DND-41 (cell line): ENCODE measurements around the gene BABAM1.

Source experiments
- ATAC-seq: fragments of 200-7000 bp; cut with Tn5 transposase; 3 replicates; pipeline ENCODE4 v1.9.1; 2021; ENCODE audit warnings: low read depth; ENCODE audit not compliant: insufficient read depth
- DNase-seq: peaks from one replicate; pipeline ENCODE4 v3.0.0-alpha.2; 2020
- H2AFZ ChIP-seq: 2 replicates; pipeline ENCODE4 v1.6.0; 2012; ENCODE audit warnings: low read depth, low read length
- H3K27ac ChIP-seq: 2 replicates; pipeline ENCODE4 v1.5.1; 2012; ENCODE audit warnings: low read length, inconsistent platforms
- H3K27me3 ChIP-seq: fragments of 200-600 bp; sonication (generic); 2 replicates; pipeline ENCODE4 v1.6.0; 2012; ENCODE audit warnings: low read length, mild to moderate bottlenecking, inconsistent platforms; ENCODE audit not compliant: insufficient read depth, poor library complexity
- H3K36me3 ChIP-seq: 2 replicates; pipeline ENCODE4 v1.5.1; 2012; ENCODE audit warnings: low read length, inconsistent platforms; ENCODE audit not compliant: insufficient read depth
- H3K4me1 ChIP-seq: 2 replicates; pipeline ENCODE4 v1.5.1; 2012; ENCODE audit warnings: mild to moderate bottlenecking, low read length; ENCODE audit not compliant: insufficient read depth
- H3K4me2 ChIP-seq: 2 replicates; pipeline ENCODE4 v1.6.0; 2012; ENCODE audit warnings: mild to moderate bottlenecking, moderate library complexity, low read length, inconsistent platforms; ENCODE audit not compliant: insufficient read depth
- H3K4me3 ChIP-seq, 2 experiments: fragments of 200-600 bp in 1 of 2; shearing (Covaris generic) in 1 of 2; 2 replicates each; pipeline ENCODE4 v1.5.1; 2012 to 2016; ENCODE audit warnings: inconsistent platforms in 2 of 2, low read length in 2 of 2, mild to moderate bottlenecking in 2 of 2, low read depth in 1 of 2, moderate library complexity in 1 of 2
- H3K79me2 ChIP-seq: 2 replicates; pipeline ENCODE4 v1.6.0; 2012; ENCODE audit warnings: low read length, inconsistent platforms; ENCODE audit not compliant: insufficient read depth
- H3K9ac ChIP-seq: 2 replicates; pipeline ENCODE4 v1.6.0; 2012; ENCODE audit warnings: low read depth, mild to moderate bottlenecking, inconsistent platforms, low read length, moderate library complexity
- H3K9me3 ChIP-seq: 2 replicates; pipeline ENCODE4 v1.5.1; 2012; ENCODE audit warnings: low read length, moderate library complexity, mild to moderate bottlenecking, inconsistent platforms; ENCODE audit not compliant: insufficient read depth, severe bottlenecking
- H4K20me1 ChIP-seq: 2 replicates; pipeline ENCODE4 v1.6.0; 2012; ENCODE audit warnings: low read length; ENCODE audit not compliant: insufficient read depth
- EZH2 ChIP-seq: IDR thresholded peaks from 3 replicates; pipeline ENCODE4 v1.6.1; 2012; ENCODE audit warnings: borderline replicate concordance, low read depth, mild to moderate bottlenecking, moderate library complexity, low read length, inconsistent platforms; ENCODE audit not compliant: severe bottlenecking
- TF ChIP-seq, protein P1 (sequence below): IDR thresholded peaks from 2 replicates; pipeline ENCODE4 v1.5.1; 2012; ENCODE audit warnings: borderline replicate concordance, low read length, moderate library complexity, mild to moderate bottlenecking; ENCODE audit not compliant: poor library complexity, severe bottlenecking; ENCODE audit errors: extremely low read depth

Gene BABAM1

DNA sequence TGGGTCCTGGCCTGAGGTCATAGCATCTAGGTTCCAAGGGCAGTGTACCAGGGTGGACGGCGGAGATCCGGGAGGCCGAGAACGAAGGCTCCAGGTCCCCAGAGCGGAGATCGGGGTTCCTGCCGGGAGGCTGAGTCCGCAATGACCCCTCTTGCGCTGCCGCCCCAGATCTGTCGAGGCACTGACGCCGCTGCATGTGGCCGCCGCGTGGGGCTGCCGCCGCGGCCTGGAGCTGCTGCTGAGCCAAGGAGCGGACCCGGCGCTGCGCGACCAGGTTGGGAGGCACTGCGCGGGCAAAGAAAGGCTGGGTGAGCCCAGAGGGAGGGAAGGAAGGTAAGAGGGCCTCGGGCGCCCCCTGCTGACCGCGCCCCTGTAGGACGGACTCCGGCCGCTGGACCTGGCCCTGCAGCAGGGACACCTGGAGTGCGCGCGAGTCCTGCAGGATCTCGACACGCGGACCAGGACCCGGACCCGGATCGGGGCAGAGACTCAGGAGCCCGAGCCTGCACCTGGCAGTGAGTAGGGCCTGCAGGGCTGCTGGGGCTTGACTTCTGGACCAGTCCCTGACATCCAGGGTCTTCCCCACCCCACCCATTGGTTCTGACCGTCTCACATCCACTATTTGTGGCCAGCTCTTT is 15.4 kb downstream of the BABAM1 start:
- no peaks in the 10 kb centered on the region for H3K9me3 ChIP-seq
- no peak overlapping the region for H3K27ac ChIP-seq
- H3K79me2 ChIP-seq = no peaks in the 10 kb centered on the region
- DNase-seq = peak; percentile 66
- peak; percentile 92 for ATAC-seq
- H3K4me2 ChIP-seq = no peak overlapping the region
- TF ChIP-seq EZH2 = no peak
- TF ChIP-seq, protein P1, sequence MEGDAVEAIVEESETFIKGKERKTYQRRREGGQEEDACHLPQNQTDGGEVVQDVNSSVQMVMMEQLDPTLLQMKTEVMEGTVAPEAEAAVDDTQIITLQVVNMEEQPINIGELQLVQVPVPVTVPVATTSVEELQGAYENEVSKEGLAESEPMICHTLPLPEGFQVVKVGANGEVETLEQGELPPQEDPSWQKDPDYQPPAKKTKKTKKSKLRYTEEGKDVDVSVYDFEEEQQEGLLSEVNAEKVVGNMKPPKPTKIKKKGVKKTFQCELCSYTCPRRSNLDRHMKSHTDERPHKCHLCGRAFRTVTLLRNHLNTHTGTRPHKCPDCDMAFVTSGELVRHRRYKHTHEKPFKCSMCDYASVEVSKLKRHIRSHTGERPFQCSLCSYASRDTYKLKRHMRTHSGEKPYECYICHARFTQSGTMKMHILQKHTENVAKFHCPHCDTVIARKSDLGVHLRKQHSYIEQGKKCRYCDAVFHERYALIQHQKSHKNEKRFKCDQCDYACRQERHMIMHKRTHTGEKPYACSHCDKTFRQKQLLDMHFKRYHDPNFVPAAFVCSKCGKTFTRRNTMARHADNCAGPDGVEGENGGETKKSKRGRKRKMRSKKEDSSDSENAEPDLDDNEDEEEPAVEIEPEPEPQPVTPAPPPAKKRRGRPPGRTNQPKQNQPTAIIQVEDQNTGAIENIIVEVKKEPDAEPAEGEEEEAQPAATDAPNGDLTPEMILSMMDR = peak; percentile 90
- H4K20me1 ChIP-seq = peaks cover 7% of the 10 kb centered on the region; the same call in 1 of the 2 replicates
- no peak overlapping the region for H2AFZ ChIP-seq
- H3K36me3 ChIP-seq = peaks cover 8% of the 10 kb centered on the region
- H3K9ac ChIP-seq = no peak overlapping the region
- H3K4me3 ChIP-seq = no peak overlapping the region
- H3K4me1 ChIP-seq = no peaks in the 10 kb centered on the region
- no peaks in the 10 kb centered on the region for H3K27me3 ChIP-seq

DNA sequence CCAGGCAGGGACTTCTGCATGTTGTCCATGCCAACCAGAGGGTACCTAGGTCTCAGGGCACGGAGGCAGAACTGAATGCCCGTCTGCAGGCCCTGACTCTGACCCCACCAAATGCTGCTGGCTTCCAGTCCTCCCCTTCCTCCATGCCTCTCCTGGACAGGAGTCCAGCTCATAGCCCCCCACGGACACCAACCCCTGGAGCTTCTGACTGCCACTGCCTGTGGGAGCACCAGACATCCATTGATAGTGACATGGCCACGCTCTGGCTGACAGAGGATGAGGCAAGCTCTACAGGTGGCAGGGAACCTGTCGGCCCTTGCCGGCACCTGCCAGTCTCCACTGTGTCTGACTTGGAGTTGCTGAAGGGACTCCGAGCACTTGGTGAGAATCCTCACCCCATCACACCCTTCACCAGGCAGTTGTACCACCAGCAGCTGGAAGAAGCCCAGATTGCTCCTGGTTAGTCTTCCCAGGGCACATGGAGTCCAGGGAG is 16.3 kb downstream of the BABAM1 start:
- Histone ChIP-seq H4K20me1 (peaks cover 7% of the 10 kb centered on the region; the same call in 1 of the 2 replicates), H3K27me3 (no peaks in the 10 kb centered on the region), H3K9ac (no peak overlapping the region), H3K4me2 (no peak overlapping the region), H3K79me2 (no peaks in the 10 kb centered on the region), H3K36me3 (peaks cover 5% of the 10 kb centered on the region; the same call in 1 of the 2 replicates), H2AFZ (no peak overlapping the region), H3K4me3 (no peak overlapping the region), H3K9me3 (no peaks in the 10 kb centered on the region), H3K4me1 (no peaks in the 10 kb centered on the region), H3K27ac (no peak overlapping the region)
- DNase-seq (no peak), ATAC-seq (no peak)
- TF ChIP-seq EZH2 = no peak

DNA sequence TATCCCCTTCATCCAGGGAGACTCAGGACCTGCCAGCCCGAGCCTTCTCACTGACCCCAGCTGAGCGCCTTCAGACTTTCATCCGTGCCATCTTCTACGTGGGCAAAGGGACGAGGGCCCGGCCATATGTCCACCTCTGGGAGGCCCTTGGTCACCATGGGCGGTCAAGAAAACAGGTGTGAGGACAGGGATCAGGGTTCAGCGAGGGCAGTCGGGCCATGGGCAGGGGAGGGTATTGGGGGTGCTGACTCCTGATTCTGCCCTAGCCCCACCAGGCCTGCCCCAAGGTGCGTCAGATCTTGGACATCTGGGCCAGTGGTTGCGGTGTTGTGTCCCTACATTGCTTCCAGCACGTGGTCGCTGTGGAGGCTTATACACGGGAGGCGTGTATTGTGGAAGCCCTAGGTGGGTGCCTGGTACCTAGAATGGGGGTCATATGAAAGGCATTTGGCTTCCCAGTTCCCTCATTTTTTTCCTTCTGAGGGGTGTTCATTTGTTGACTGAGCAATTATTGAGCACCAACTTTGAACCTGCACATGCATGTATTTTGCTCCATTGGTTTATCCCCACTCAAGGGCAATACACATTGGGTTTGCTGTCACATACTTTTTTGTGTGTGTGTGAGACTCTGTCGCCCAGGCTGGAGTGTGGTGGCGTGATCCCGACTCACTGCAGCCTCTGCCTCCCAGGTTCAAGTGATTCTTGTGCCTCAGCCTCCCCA is 18.3 kb downstream of the BABAM1 start:
- DNase-seq (no peak), ATAC-seq (no peak)
- H3K4me2 ChIP-seq = no peak overlapping the region
- H3K4me1 ChIP-seq = no peaks in the 10 kb centered on the region
- H3K27me3 ChIP-seq = no peaks in the 10 kb centered on the region
- H3K36me3 ChIP-seq = no peaks in the 10 kb centered on the region
- H3K9me3 ChIP-seq = no peaks in the 10 kb centered on the region
- H3K4me3 ChIP-seq = no peak overlapping the region
- no peak overlapping the region for H2AFZ ChIP-seq
- TF ChIP-seq, protein P1 = no peak
- no peak for TF ChIP-seq EZH2
- no peak overlapping the region for H3K9ac ChIP-seq
- H4K20me1 ChIP-seq = peaks cover 3% of the 10 kb centered on the region; the same call in 1 of the 2 replicates
- no peaks in the 10 kb centered on the region for H3K79me2 ChIP-seq
- H3K27ac ChIP-seq = no peak overlapping the region

DNA sequence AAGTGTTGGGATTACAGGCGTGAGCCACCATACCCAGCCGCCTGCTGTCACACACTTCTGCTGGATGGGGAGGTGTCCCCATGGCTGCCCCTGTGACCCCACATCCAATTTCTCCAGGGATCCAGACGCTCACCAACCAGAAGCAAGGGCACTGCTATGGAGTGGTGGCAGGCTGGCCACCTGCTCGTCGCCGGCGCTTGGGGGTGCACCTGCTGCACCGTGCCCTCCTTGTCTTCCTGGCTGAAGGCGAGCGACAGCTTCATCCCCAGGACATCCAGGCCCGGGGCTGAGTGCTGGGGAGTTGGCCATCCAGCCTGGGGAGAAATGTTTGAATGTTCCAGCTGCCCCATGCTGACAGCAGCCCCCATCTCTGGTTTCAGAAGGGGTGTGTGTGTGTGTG is 19.0 kb downstream of the BABAM1 start:
- Histone ChIP-seq H3K4me2 (no peak overlapping the region), H3K4me1 (no peaks in the 10 kb centered on the region), H3K4me3 (no peak overlapping the region), H3K27me3 (no peaks in the 10 kb centered on the region), H3K79me2 (no peaks in the 10 kb centered on the region), H4K20me1 (peaks cover 3% of the 10 kb centered on the region; the same call in 1 of the 2 replicates), H3K9ac (no peak overlapping the region), H3K9me3 (no peaks in the 10 kb centered on the region), H3K36me3 (no peaks in the 10 kb centered on the region), H2AFZ (no peak overlapping the region), H3K27ac (no peak overlapping the region)
- no peak for DNase-seq
- ATAC-seq = no peak
- no peak for TF ChIP-seq EZH2
- TF ChIP-seq, protein P1 = no peak
